GM11168 (cell line): ENCODE data around the gene FYCO1.

Experiments used
- in situ Hi-C: fragments of 300-500 bp; cut with MboI; formaldehyde crosslinking; loops from one replicate; pipeline ENCODE4 v1.12.0; 2022; ENCODE audit warnings: low sequenced_read_pairs; ENCODE audit not compliant: unreplicated experiment

The FYCO1 gene

GRCh38 chr3:45985532-45986302, 9.9 kb downstream of the FYCO1 start:
- in situ Hi-C loops: no loop called here

- in situ Hi-C loops: no loop called here
Measured at GRCh38 chr3:45984331-45985312, 11.0 kb downstream of the FYCO1 start.

GRCh38 chr3:45983770-45984169, 11.9 kb downstream of the FYCO1 start:
- in situ Hi-C loops: no loop called here

GRCh38 chr3:45981346-45982074, 14.1 kb downstream of the FYCO1 start:
- in situ Hi-C loops: no loop called here

- in situ Hi-C loops: no loop called here
Measured at GRCh38 chr3:45980819-45981218, 14.8 kb downstream of the FYCO1 start.

- in situ Hi-C loops: no loop called here
Measured at GRCh38 chr3:45980229-45980813, 15.3 kb downstream of the FYCO1 start.

- in situ Hi-C loops: no loop called here
Measured at GRCh38 chr3:45979378-45979777, 16.2 kb downstream of the FYCO1 start.

- in situ Hi-C loops: no loop called here
Measured at GRCh38 chr3:45978006-45978761, 17.4 kb downstream of the FYCO1 start.

GRCh38 chr3:45976191-45977091, 19.2 kb downstream of the FYCO1 start:
- in situ Hi-C loops: no loop called here

GRCh38 chr3:45975686-45976085, 19.9 kb downstream of the FYCO1 start:
- in situ Hi-C loops: no loop called here

- in situ Hi-C loops: no loop called here
Measured at GRCh38 chr3:45974686-45975085, 20.9 kb downstream of the FYCO1 start.

GRCh38 chr3:45972534-45973402, 22.9 kb downstream of the FYCO1 start:
- in situ Hi-C loops: no loop called here

- in situ Hi-C loops: no loop called here
Measured at GRCh38 chr3:45969953-45970352, 25.7 kb downstream of the FYCO1 start.

- in situ Hi-C loops: no loop called here
Measured at GRCh38 chr3:45969116-45969515, 26.5 kb downstream of the FYCO1 start.

GRCh38 chr3:45968706-45969105, 26.9 kb downstream of the FYCO1 start:
- in situ Hi-C loops: no loop called here

GRCh38 chr3:45968149-45968548, 27.5 kb downstream of the FYCO1 start:
- in situ Hi-C loops: no loop called here

- in situ Hi-C loops: no loop called here
Measured at GRCh38 chr3:45967724-45968123, 27.9 kb downstream of the FYCO1 start.
